GM19043 (cell line): ENCODE data around the gene C3orf62.
"Not testable (repeated sequence)": the region's sequence is repeated elsewhere in the genome, so short reads cannot be mapped to it uniquely, and the experiment has no call there.

Experiments used
- ATAC-seq: cut with Tn5 transposase; IDR thresholded peaks from one replicate; pipeline ENCODE4 v1.9.1; 2021; ENCODE audit warnings: low read depth; ENCODE audit not compliant: unreplicated experiment

The C3orf62 gene

GRCh38 chr3:49269443-49270155 lies 7.4 kb downstream of the C3orf62 start:
- ATAC-seq: no peak

- no peak for ATAC-seq
Observed at GRCh38 chr3:49266410-49267095, 10.5 kb downstream of the C3orf62 start.

DNA sequence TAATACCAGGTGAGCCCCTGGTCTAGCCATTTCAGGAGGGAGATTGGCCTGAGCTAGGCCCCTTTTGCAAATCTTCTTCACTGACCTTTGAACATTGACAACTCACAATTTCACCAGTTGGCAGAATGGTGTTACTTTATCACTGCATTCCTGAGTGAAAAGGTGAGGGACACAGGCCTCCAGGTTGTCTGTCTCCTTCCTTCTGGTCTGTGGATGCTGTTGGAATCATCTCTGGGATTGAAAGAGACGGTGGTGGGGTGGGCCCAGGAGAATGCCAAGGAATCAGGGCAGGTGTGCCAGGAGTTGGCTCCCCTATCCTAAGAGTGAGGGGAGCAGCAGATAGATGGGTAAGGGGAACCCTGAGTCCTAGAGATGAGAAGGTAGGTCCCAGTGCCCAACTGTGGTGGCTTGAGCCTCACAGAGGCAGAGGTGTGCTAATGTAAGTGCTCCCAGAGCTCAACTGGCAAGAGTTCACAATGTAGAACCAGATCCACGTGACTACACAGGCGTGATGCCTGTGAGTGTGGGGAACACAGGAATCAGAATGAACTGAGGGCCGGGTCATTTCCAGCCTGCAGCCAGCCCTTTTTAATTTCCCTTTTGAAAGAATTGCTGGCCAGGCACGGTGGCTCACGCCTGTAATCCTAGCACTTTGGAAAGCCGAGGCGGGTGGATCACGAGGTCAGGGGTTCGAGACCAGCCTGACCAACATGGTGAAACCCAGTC lies 11.2 kb downstream of the C3orf62 start:
- ATAC-seq: no peak

- no peak for ATAC-seq
Observed at GRCh38 chr3:49263159-49263889, 13.7 kb downstream of the C3orf62 start.

DNA sequence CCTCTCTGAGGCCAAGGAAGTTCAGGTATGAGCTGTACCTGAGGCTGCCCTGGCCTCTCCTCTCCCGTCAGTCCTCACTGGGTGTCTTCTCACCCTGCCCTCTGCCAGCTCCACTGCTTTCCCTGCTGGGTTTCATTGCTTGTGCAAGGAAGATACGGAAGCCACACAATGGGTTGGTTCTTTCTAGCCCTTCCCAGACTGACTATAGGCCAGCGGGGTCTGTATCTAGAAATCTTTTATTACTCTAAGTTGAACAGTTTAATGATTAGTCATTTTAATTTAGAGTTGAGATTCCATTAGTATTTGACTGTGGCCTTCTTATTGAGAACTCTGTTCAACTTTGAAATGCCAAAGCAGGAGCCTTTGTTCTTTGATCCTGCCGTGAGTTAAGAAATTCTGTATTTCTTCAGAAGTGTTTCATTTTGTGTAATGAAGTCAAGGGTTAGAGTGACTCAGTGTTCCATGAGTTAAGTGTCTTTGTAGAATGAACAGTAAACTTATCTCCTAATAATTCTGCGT lies 16.2 kb downstream of the C3orf62 start:
- ATAC-seq: no peak

DNA sequence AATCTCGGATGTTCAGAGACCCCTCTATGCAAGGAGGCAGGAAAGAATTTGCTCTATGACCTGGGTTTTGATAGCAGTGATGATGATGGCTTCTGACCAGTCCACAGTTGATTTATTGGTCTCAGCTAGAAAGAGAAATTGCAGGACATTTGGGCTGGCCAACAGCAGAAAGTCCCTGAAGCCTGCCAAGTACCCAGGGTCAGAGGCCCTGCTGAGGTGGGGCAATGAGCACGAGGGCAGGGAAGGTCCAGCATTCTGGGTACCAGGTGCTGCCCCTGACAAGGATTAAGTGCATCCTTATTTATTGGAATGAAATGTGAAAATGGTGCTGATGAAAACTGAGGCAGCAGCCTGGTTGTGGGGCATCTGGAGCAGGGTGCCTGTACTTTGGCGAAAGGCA lies 19.8 kb downstream of the C3orf62 start:
- no peak for ATAC-seq

- ATAC-seq: no peak
Observed at GRCh38 chr3:49255718-49256511, 21.1 kb downstream of the C3orf62 start.

DNA sequence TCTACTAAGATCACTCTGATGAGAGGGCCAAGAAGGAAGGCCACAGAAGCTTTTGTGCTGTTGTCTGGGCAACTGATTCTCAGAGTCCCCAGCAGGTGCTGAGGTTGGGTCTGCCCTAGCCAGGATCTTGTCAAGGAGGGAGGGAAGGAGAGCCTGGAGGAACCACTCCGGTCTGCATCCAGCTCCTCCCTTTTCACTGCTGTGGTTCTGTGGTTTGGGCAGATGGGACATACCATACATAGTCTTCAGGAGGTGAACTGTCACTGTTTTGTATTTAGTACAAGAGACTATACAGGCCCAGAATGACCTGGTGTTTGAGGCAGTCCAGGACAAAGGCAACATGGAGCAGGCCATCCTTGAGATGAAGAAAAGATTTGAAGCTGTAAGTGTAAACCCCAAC lies 21.9 kb downstream of the C3orf62 start:
- ATAC-seq: no peak

DNA sequence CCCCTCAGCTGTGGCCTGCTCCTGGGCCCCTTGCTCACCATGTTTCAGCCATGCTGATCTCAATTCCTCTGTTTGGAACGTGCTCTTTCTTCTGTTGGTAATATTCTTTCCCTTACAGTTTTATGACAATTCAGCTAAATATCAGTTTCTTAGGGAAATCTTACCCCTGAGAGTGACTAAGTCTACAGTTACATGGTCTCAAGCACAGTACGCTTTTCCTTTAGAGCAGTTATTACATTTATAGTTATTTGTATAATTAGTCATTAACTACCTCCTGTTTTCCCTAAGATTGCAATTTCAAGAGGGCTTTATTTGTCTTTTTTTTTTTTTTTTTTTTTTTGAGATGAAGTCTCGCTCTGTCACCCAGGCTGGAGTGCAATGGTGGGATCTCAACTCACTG lies 23.5 kb downstream of the C3orf62 start:
- ATAC-seq: no peak

GRCh38 chr3:49248840-49249227 lies 28.2 kb downstream of the C3orf62 start:
- ATAC-seq: no peak

- no peak for ATAC-seq
Observed at GRCh38 chr3:49244581-49245205, 32.3 kb downstream of the C3orf62 start.

DNA sequence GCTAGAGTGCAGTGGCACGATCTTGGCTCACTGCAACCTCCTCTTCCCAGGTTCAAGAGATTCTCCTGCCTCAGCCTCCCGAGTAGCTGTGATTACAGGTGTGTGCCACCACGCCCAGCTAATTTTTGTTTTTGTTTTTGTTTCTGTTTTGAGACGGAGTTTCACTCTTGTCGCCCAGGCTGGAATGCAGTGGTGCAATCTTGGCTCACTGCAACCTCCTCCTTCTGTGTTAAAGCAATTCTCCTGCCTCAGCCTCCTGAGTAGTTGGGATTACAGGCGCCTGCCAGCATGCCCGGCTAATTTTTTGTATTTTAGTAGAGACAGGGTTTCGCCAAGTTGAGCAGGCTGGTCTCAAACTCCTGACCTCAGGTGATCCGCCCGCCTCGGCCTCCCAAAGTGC lies 36.9 kb downstream of the C3orf62 start:
- not testable (repeated sequence) for ATAC-seq

GRCh38 chr3:49238274-49239127 lies 38.5 kb downstream of the C3orf62 start:
- no peak for ATAC-seq

GRCh38 chr3:49237344-49237743 lies 39.7 kb downstream of the C3orf62 start:
- no peak for ATAC-seq

- no peak for ATAC-seq
Observed at GRCh38 chr3:49236226-49236625, 40.8 kb downstream of the C3orf62 start.

DNA sequence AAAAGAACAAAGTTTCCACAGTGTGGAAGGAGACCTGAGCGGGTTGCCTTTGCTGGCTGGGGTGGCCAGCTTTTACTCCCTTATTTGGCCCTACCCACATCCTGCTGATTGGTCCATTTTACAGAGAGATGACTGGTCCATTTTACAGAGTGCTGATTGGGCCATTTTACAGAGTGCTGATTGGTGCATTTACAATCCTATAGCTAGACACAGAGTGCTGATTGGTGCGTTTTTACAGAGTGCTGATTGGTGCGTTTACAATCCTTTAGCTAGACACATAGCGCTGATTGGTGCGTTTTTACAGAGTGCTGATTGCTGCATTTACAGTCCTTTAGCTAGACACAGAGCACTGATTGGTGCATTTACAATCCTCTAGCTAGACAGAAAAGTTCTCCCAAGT lies 48.2 kb downstream of the C3orf62 start:
- ATAC-seq: not testable (repeated sequence)

DNA sequence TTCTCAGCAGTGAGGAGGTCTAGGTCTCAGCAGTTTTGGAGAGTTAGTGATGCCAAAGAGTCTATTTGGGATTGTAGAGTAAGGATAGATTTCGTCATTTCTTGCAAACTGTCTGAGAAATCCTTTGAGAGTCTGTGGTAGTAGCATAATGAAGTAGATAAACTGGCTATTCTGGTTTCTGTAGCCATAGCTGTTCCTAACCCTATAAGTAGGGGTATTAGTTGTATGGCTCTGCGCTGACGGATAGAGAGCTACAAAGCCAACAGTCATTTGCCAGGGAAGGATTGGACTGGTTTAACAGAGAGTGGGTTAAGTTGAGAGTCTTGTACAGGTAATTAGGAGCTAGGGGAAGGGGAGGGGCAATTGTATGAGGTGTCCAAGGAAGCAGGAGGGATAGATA lies 55.0 kb downstream of the C3orf62 start:
- ATAC-seq: no peak

- ATAC-seq: not testable (repeated sequence)
Observed at GRCh38 chr3:49220985-49221563, 56.0 kb downstream of the C3orf62 start.
